IPS-18c (cell line): Measurements from ENCODE around the gene FAM149B1.

Experiments used
- H3K4me3 ChIP-seq: 2 replicates; pipeline ENCODE4 v1.7.0; 2013; ENCODE audit warnings: low read depth, mild to moderate bottlenecking, low read length, moderate library complexity; ENCODE audit not compliant: insufficient read depth
- H3K9me3 ChIP-seq: one replicate; pipeline ENCODE4 v1.6.1; 2013; ENCODE audit warnings: mild to moderate bottlenecking, low read length, moderate library complexity; ENCODE audit not compliant: control insufficient read depth, insufficient read depth

Gene FAM149B1

DNA sequence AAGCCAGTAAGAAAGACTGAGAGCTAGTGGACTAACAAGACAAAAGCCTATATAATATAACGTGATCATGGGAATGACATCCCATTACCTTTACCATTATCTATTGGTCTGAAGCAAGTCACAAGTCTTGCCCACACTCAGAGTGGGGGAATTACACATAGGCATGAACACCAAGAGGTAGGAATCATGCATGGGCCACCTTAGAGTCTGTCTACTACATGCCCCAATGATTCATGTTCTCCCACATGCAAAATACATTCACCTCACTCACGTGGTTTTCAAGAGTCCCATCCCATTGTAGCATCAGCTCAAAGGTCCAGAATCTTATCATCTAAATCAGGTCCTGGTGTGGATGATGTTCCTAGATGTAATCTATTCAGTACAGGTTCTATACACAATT, 49.7 kb downstream of the FAM149B1 start:
- H3K9me3 ChIP-seq: no peaks in the 10 kb centered on the region
- H3K4me3 ChIP-seq: no peak overlapping the region

- Histone ChIP-seq H3K9me3 (no peaks in the 10 kb centered on the region), H3K4me3 (no peak overlapping the region)
Measured at GRCh38 chr10:73218431-73219191, 50.7 kb downstream of the FAM149B1 start.

GRCh38 chr10:73219384-73219783, 51.5 kb downstream of the FAM149B1 start:
- Histone ChIP-seq H3K9me3 (no peaks in the 10 kb centered on the region), H3K4me3 (no peak overlapping the region)

DNA sequence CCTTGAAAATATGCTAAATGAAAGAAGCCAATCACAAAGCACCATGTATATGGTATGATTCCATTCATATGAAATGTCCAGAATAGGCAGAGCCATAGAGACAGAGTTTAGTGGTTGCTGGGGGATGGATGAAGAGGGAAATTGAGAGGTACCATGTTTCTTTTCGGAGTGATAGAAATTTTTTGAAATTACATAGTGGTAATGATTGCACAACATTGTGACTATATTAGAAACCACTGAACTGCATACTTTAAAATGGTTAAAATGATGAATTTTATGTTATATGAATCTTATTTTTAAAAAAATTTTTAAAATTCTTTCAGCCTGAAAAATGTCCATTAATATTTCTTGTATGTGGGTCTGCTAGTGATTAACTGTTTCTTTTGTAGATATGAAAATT, 53.1 kb downstream of the FAM149B1 start:
- H3K9me3 ChIP-seq: no peaks in the 10 kb centered on the region
- H3K4me3 ChIP-seq: no peak overlapping the region

- Histone ChIP-seq H3K9me3 (no peaks in the 10 kb centered on the region), H3K4me3 (no peak overlapping the region)
Measured at GRCh38 chr10:73225518-73225917, 57.6 kb downstream of the FAM149B1 start.

DNA sequence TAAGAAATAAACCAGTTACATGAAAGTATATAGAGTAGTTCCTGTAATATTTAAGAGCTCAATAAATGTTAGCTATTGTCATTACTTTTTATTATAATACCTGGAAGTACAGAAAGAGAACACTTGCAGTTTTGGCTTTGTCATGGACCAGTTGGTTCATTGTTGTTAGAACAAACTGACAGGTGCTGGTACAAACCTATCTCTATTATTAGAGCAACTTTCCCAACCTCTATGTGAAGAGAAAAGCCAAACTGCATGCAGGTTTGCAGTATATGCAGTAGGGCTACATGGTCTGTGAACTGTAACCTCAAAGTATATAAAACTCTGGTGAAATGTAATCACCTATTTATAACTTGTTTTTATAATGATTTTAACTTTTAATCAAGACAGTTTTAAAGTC, 58.7 kb downstream of the FAM149B1 start:
- H3K4me3 ChIP-seq: no peak overlapping the region

GRCh38 chr10:73228247-73228646, 60.3 kb downstream of the FAM149B1 start:
- Histone ChIP-seq H3K9me3 (no peaks in the 10 kb centered on the region), H3K4me3 (no peak overlapping the region)

More for the DNA sequence above, 58.7 kb downstream of the FAM149B1 start:
- H3K9me3 ChIP-seq: no peaks in the 10 kb centered on the region

DNA sequence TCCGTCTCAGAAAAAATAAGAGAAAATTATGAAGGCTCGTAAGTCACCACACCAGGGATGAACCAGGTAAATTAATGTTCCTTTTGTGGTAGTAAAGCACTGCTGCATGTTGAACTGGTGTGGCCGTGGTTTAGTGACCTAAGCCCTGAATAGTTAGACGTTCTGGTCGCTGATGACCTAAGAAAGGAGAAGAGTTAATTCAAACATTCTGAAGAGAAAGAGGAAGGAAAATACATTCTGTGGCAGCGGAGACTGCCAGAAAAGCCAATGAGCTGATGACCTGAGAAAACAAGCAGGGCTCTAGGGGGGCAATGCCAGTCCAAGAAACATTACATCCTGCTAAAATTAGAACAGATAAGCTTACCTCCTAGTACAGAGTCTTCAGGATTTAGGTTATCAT, 61.6 kb downstream of the FAM149B1 start:
- Histone ChIP-seq H3K9me3 (no peaks in the 10 kb centered on the region), H3K4me3 (no peak overlapping the region)

DNA sequence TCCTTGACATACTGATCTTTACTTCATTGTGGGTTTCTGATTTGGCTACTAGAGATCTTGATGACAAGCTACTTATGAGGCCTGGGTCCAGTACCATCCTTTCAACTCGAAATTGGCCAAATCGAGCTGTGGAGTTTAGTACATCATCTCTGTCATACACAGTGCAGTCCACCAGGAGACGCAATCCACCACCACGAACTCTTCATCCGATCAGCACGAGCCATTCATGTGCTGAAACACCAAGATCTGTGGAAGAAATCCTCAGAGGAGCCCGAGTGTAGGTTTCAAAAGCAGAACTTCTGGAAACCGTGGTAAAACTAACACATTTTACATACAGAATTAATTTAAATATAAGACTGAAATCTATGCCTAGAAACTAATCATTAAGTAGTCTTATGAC, 65.0 kb downstream of the FAM149B1 start:
- H3K4me3 ChIP-seq: no peak overlapping the region
- H3K9me3 ChIP-seq: no peaks in the 10 kb centered on the region

DNA sequence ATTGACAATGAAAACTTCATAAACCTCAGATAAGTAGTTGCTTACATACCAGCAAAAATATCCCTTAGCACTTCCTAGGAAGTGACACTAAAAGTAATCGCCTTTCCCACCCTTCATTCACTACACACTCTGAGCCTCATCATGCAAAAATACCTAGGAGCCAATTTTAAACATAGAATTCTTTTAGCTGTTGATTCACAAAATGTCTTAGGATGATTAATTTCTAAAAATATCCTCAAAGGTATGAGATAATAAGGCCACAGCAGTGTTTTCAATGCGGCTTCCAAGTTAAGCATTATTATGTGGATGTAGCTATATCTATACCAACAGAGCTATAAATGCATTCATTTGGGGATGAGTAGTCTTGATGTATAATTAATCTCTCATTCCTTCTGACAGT, 66.0 kb downstream of the FAM149B1 start:
- Histone ChIP-seq H3K9me3 (no peaks in the 10 kb centered on the region), H3K4me3 (no peak overlapping the region)

- no peaks in the 10 kb centered on the region for H3K9me3 ChIP-seq
- H3K4me3 ChIP-seq: no peak overlapping the region
Measured at GRCh38 chr10:73234695-73235094, 66.8 kb downstream of the FAM149B1 start.

- H3K9me3 ChIP-seq: no peaks in the 10 kb centered on the region
- no peak overlapping the region for H3K4me3 ChIP-seq
Measured at GRCh38 chr10:73238990-73239566, 71.2 kb downstream of the FAM149B1 start.

GRCh38 chr10:73239908-73240307, 72.0 kb downstream of the FAM149B1 start:
- no peak overlapping the region for H3K4me3 ChIP-seq
- no peaks in the 10 kb centered on the region for H3K9me3 ChIP-seq

GRCh38 chr10:73244866-73245477, 77.1 kb downstream of the FAM149B1 start:
- peak overlapping the region; percentile 10; the same call in 1 of the 2 replicates for H3K4me3 ChIP-seq
- no peaks in the 10 kb centered on the region for H3K9me3 ChIP-seq

GRCh38 chr10:73246322-73246645, 78.4 kb downstream of the FAM149B1 start:
- no peaks in the 10 kb centered on the region for H3K9me3 ChIP-seq
- peak overlapping the region; percentile 89 for H3K4me3 ChIP-seq

- Histone ChIP-seq H3K9me3 (no peaks in the 10 kb centered on the region), H3K4me3 (peak within 1 kb of the TSS; percentile 89)
Measured at GRCh38 chr10:73246646-73247508, 79.0 kb downstream of the FAM149B1 start, which contains the start of gene DNAJC9. DNAJC9 (minus strand) TSS chr10:73247255; CDS start chr10:73247189, 66 bp downstream.

- Histone ChIP-seq H3K4me3 (peak overlapping the region; percentile 41), H3K9me3 (no peaks in the 10 kb centered on the region)
Measured at GRCh38 chr10:73247509-73248258, 79.8 kb downstream of the FAM149B1 start.
